Measurements from ENCODE around the gene EDRF1.
"Not testable (repeated sequence)": the region's sequence is repeated elsewhere in the genome, so short reads cannot be mapped to it uniquely, and the experiment has no call there.

Gene EDRF1

DNA sequence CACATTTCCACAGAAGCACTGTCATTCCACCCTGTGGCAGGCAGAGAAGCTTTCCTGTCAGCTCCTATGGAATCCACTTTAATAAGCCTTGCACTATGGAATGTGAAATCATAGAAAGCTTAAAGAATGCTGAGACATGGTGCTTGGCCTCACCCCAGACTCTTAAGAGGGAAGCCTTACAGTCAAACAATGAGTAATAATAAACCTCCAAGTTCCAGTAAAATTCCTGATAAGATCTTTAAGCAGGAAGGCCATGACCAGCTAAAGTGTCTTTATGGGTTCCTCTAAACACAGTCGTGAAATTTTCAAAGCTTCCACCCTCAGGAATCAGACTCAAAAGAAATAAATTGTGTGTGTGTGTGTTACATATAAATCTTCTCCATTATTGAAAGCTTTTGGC is 24.6 kb upstream of the EDRF1 start:
- no peaks in the 10 kb centered on the region for H3K36me3 Mint-ChIP-seq
- no peaks in the 10 kb centered on the region for H3K9me3 Mint-ChIP-seq
- H3K4me3 Mint-ChIP-seq: no peak overlapping the region
- H3K4me1 Mint-ChIP-seq: no peaks in the 10 kb centered on the region
- no peak overlapping the region for H3K27ac Mint-ChIP-seq
- no peak for ATAC-seq
- DNase-seq (ENCODE audit: low spot score in 2 of 2): no peak

DNA sequence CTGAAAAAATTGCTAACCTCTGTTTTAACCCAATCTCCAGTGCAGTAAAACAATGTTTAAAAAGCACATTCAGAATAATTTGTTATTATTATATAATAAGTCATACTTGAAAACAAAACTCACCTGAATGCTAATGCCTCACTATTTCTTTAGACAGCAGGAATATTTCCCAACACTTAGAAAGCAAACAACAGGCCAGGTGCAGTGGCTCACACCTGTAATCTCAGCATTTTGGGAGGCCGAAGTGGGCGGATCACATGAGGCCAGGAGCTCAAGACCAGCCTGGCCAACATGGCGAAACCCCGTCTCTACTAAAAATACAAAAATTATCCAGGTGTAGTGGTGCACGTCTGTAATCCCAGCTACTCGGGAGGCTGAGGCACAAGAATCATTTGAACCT is 22.6 kb upstream of the EDRF1 start:
- not testable (repeated sequence) for ATAC-seq; DNase-seq (ENCODE audit: low spot score in 2 of 2); H3K36me3 Mint-ChIP-seq; H3K4me3 Mint-ChIP-seq; H3K4me1 Mint-ChIP-seq; H3K27ac Mint-ChIP-seq; H3K9me3 Mint-ChIP-seq

DNA sequence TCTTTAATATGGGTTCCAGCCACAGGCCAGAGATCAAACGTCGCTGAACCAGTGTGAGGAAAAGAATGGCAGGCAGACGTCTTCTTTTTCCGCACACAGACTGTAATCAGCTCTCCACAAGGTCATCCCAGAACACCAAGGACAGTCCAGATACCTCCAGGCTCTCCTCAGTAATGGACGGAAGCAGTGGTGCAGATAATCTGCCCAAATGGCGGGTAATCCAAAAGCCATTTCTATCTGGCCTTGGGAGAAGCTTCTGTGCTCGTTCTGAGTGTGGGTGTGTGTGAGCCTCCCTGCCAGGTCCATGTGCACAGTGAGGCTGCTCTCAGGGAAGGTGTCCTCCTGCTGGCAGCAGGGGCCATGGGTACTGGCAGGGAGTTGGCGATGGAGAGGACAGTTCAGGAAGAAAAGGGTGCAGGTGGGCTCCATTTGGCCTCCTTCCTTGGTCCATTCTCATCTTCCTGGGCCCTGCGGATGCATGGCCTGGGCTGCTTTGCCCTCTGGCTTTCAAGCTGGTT is 21.0 kb upstream of the EDRF1 start:
- H3K36me3 Mint-ChIP-seq: no peaks in the 10 kb centered on the region
- H3K4me3 Mint-ChIP-seq: no peak overlapping the region
- no peak for ATAC-seq

DNA sequence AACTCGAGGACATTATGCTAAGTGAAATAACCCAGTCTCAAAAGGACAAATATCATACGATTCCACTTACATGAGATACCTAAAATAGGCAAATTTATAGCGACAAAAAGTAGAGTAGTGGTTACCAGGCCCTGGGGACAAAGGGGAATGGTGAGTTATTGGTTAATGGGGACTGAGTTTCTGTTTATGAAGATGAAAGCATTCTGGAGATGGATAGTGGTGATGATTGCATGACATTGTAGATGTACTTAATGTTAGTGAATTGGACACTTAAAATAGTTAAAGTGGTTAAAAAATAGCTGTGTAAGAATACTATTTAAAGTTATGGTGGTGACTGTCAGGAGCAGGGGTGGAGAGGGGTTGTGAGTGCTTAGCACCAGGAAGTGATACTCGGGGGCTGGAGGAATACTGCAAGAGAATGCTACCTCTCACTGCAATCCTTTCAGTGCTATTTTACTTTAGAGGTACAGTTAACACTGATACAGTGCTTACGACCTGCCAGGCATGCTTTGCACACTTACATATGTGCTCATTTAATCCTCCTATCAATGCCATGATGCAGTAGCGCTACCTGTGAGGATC is 19.9 kb upstream of the EDRF1 start:
- Mint-ChIP-seq H3K27ac (no peak overlapping the region), H3K36me3 (no peaks in the 10 kb centered on the region), H3K4me3 (no peak overlapping the region), H3K9me3 (peaks cover 3% of the 10 kb centered on the region), H3K4me1 (no peaks in the 10 kb centered on the region)
- ATAC-seq (no peak), DNase-seq (ENCODE audit: low spot score in 2 of 2) (no peak)

More for the DNA sequence above, 21.0 kb upstream of the EDRF1 start:
- Mint-ChIP-seq H3K4me1 (no peaks in the 10 kb centered on the region), H3K27ac (no peak overlapping the region), H3K9me3 (peaks cover 3% of the 10 kb centered on the region)
- no peak for DNase-seq (ENCODE audit: low spot score in 2 of 2)

DNA sequence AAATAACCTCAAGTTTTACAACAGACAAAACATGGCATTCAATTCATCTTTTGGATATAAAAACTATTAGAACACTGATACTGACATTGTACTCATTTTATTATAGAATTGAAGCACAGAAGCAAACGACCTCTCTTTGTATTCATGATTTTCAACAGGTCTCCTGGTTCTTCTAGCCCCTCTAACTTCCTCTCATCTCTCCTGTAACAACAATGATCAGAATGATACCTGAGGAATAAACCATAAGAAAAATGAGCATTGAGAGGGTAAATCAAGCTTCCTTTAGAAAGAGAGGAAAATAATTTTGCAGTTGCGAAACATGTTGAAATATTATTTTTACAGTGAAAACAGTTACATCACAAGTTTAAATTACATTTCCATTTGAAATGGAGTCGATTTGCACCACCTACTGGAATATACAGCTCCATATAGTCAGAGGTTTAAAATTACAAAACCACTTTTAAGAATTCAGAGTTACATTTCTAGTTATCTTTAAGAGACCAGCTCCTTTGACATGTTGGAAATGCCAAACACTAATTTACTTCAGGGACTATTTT is 19.1 kb upstream of the EDRF1 start:
- H3K4me3 Mint-ChIP-seq: no peak overlapping the region
- no peaks in the 10 kb centered on the region for H3K4me1 Mint-ChIP-seq
- peaks cover 3% of the 10 kb centered on the region for H3K9me3 Mint-ChIP-seq
- ATAC-seq: no peak
- H3K27ac Mint-ChIP-seq: no peak overlapping the region
- H3K36me3 Mint-ChIP-seq: no peaks in the 10 kb centered on the region
- DNase-seq (ENCODE audit: low spot score in 2 of 2): no peak

DNA sequence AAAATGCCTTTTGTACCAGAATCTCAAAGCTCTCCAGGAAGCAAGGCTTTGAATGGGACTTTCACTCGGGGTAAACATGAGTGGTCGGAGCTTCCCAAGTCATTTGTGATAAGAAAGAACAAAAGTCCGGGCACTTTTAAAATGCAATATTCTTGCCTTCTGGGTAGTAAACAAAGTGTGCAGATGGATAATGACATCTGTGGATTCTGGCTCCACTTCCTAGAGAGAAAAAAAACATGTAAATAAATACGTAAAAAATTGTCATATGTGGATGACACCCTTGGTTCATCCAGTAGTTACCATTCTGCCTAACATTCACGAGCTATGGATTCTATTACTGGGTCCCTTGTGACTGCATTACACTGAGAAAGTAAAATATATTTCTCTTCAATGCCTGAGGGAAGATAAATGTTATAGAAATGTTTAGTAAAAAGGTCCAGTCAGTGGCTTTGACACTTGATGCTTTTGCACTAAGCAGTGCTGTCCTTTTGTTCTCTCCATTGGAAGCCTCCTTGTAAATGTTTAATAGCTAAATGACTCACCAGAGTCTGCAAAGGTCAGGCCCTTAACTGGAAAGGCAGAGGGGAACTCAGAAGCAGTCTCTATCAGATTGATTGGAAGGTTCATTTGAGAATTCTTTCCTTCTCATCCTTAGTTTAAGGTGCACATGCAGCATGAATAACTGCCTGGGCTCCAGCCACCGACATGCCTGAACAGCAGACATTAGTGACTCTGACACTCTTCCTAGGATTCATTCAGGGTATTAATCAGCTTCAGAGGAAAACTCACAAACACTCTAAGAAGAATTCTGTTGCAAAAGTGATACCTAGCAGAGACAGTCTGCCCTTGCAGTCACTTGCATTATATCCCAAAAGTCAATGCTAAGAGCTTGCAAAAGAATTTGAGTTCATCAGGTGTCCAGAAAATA is 11.7 kb upstream of the EDRF1 start:
- no peaks in the 10 kb centered on the region for H3K36me3 Mint-ChIP-seq
- peaks cover 1% of the 10 kb centered on the region for H3K9me3 Mint-ChIP-seq
- ATAC-seq (no peak), DNase-seq (ENCODE audit: low spot score in 2 of 2) (no peak)
- no peak overlapping the region for H3K4me3 Mint-ChIP-seq
- no peaks in the 10 kb centered on the region for H3K4me1 Mint-ChIP-seq
- no peak overlapping the region for H3K27ac Mint-ChIP-seq

DNA sequence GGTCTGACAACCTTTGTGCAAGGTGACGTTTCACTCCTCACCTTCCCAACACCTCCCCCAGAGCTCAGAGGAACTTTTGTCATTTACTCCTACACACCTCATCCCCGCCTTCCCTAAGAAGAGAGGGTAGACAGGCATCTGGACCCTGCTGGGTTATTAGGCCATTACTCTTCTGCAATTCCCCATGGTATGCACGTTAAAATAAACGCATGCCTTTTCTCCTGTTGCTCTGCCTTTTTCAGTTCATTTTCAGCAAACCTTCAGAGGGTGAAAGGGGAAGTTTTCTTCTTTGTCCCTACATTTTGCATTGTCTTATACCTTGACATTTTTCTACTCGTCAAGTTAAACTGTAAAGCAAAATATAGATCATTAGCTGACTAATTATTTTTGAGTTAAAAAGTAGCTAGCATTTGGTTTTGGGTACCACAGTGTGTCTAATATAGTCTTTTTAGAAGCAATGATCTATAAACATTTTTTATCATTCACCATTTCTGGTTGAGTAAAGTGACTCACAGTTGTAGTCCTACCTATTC is 10.5 kb upstream of the EDRF1 start:
- H3K27ac Mint-ChIP-seq: no peak overlapping the region
- H3K4me1 Mint-ChIP-seq: no peaks in the 10 kb centered on the region
- ATAC-seq (no peak), DNase-seq (ENCODE audit: low spot score in 2 of 2) (no peak)
- no peak overlapping the region for H3K4me3 Mint-ChIP-seq
- no peaks in the 10 kb centered on the region for H3K36me3 Mint-ChIP-seq
- peaks cover 6% of the 10 kb centered on the region for H3K9me3 Mint-ChIP-seq

DNA sequence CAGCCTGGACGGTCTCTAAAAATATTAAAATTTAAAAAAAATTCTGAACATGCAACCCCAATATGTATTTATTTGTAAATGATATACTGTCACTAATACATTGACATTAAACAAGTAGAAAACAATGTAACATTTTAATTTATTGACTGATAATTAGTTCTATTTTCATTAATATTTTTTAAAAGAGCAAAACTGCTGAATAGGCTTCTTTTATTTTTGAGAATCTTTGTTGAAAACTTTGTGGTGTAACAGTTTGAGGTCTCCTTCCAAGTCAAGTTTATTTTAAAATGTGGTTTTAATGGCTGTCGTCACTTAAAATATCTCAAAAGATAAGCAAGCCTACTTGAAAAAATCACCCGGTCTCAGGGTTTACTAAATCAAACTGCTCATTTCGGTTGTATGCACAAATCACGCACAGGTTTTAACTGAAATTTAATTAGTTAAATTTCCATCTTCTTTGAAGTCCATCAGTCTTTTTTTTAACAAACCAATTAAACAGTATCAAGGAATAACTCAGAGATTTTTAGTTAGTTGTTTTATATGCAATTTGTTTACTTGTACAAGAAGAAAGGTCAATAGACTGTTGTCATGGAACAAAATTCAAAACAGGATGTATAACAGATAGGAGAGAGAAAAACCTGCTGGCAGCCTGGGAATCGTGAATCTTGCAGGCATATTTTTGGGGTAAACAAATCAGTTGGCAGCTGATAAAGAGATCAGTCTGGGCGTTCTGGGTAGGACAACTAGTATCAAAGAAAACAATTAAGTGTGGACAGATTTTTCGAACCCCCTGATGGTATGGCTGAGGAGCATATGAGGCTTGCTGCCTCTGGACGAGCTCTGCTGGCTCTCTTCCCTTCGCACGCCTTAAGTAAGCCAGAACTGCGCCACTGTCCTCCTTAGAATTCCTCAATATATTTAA is 9.7 kb upstream of the EDRF1 start:
- ATAC-seq: no peak
- Mint-ChIP-seq H3K9me3 (peaks cover 8% of the 10 kb centered on the region), H3K4me1 (no peaks in the 10 kb centered on the region), H3K36me3 (no peaks in the 10 kb centered on the region), H3K4me3 (no peak overlapping the region), H3K27ac (no peak overlapping the region)
- no peak for DNase-seq (ENCODE audit: low spot score in 2 of 2)

DNA sequence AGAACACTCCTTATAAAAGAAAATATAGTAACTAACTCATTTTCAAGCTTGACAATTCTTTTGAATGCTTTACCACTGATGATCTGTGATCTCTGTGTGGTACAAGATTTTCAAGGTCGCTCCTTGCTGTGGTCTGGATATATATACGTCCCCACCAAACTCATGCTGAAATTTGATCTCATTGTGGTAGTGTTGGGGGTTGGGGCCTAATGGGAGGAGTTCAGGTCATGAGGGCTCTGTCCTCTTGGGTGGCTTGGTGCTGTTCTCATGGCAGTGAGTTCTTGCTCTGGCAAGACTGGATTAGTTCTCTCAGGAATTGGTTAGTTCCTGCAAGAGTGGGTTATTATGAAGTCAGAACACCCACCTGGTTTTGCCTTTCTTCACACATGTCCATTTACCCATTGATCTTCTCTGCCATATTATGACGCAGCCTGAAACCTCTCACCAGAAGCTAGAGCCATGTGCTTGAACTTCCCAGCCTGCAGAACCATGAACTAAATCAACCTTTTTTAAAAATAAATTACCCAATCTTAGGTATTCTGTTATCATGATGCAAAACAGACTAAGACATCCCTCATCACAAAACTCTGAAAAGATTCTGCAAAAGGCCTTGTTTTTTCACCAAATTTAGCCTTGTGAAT is 8.3 kb upstream of the EDRF1 start:
- no peak for ATAC-seq
- Mint-ChIP-seq H3K27ac (no peak overlapping the region), H3K36me3 (no peaks in the 10 kb centered on the region), H3K4me1 (no peaks in the 10 kb centered on the region), H3K4me3 (no peak overlapping the region), H3K9me3 (peaks cover 8% of the 10 kb centered on the region)
- no peak for DNase-seq (ENCODE audit: low spot score in 2 of 2)

DNA sequence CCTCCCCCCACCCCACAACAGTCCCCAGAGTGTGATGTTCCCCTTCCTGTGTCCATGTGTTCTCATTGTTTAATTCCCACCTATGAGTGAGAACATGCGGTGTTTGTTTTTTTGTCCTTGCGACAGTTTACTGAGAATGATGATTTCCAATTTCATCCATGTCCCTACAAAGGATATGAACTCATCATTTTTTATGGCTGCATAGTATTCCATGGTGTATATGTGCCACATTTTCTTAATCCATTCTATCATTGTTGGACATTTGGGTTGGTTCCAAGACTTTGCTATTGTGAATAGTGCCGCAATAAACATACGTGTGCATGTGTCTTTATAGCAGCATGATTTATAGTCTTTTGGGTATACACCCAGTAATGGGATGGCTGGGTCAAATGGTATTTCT is 4.8 kb upstream of the EDRF1 start:
- DNase-seq (ENCODE audit: low spot score in 2 of 2); H3K4me1 Mint-ChIP-seq; H3K9me3 Mint-ChIP-seq: not testable (repeated sequence)

DNA sequence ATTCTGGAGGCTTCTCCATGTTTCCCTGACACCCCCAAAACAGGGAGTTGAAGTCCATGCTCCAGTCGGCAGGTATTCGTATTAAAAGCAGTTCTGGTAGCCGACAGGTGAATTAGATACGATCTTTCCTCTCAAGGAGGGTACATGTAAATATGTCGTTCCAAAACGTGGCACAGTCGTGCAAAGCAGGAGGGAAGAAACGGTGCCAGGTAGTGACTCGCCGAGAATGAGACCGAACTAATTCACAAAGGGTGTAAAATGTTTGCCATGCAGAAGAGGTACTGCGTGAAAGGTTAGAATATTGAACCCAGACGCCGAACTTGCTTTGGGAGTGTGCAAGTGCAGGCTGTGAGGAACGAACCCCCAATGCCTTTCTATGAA is 483 bp downstream of the EDRF1 start:
- Mint-ChIP-seq H3K27ac (peak overlapping the region; percentile 96), H3K4me3 (peak overlapping the region; percentile 91), H3K36me3 (peaks cover 50% of the 10 kb centered on the region), H3K4me1 (peaks cover 6% of the 10 kb centered on the region), H3K9me3 (no peaks in the 10 kb centered on the region)
- DNase-seq (ENCODE audit: low spot score in 2 of 2) (no peak), ATAC-seq (no peak)

More for the DNA sequence above, 4.8 kb upstream of the EDRF1 start:
- not testable (repeated sequence) for H3K36me3 Mint-ChIP-seq, ATAC-seq, H3K4me3 Mint-ChIP-seq, H3K27ac Mint-ChIP-seq

DNA sequence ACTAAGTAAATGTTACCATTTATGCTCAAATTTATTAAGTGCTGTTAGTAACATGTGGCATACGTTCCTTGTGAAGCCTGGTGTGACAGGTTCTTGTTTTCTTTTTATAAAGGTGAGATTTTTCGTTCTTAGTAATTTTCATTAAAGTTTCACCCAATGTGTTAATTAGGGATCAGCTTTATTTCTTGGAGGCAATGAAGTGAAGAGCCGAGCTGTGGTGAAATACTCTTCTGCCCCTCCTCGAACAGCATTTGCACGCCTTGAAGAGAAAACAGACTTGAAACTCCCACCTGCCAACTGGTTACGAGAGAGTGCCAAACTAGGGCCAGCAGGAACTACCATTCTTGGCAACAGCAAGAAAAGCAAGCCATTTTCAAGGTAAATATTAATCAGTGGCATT is 1.5 kb downstream of the EDRF1 start:
- Mint-ChIP-seq H3K9me3 (no peaks in the 10 kb centered on the region), H3K36me3 (peaks cover 60% of the 10 kb centered on the region), H3K4me1 (peaks cover 6% of the 10 kb centered on the region), H3K27ac (no peak overlapping the region), H3K4me3 (peak overlapping the region; percentile 91)
- ATAC-seq (no peak), DNase-seq (ENCODE audit: low spot score in 2 of 2) (no peak)

DNA sequence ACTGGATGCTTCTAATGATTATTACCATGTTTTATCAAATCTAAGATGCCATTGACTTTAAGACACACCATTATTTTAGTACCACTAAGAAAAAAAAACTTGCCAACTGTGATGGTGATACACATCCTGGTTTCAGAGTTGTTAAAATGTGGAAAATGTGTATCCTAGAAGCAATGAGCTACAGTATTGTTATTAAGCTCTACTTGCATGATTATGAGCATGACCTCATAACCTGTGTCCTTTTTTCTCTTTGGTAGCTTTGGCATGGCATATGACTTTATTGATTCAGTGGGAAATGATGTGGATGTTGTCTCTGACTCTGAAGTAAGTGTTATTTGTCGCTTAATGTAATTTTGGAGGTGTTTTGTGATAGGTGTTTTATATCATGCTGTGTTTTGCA is 3.3 kb downstream of the EDRF1 start:
- Mint-ChIP-seq H3K27ac (peak overlapping the region; percentile 77), H3K4me3 (no peak overlapping the region), H3K4me1 (peaks cover 6% of the 10 kb centered on the region), H3K36me3 (peaks cover 78% of the 10 kb centered on the region), H3K9me3 (no peaks in the 10 kb centered on the region)
- no peak for ATAC-seq
- DNase-seq (ENCODE audit: low spot score in 2 of 2): no peak

DNA sequence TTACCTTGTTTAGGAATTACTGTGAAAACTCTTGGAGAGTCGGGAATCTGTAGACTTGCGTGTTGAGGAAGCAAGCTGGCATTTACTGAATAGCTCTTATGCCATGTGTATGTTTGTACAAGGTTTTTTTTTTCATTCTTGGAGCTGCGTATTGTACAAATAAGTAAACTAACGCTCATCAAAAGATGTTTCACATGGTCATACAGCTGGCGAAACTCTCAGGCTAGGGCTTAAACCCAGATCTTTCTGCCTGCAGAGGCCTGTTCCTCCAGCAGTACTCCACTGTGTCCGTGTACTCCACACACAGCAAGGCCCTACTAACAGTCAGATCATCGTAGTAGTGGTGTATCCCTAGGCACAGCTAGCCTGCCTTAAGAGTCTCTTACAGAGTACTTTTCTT is 7.4 kb downstream of the EDRF1 start:
- no peak for DNase-seq (ENCODE audit: low spot score in 2 of 2)
- Mint-ChIP-seq H3K4me3 (no peak overlapping the region), H3K4me1 (peaks cover 7% of the 10 kb centered on the region), H3K27ac (no peak overlapping the region), H3K36me3 (peaks cover 100% of the 10 kb centered on the region), H3K9me3 (no peaks in the 10 kb centered on the region)
- no peak for ATAC-seq

All from stimulated activated effector memory CD8-positive, alpha-beta T cell treated with anti-CD3 and anti-CD28 coated beads, Interleukin-12 subunit alpha, Interleukin-12 subunit beta, amount 100 ng/mL, for 72 hours (primary cell).